Left cardiac atrium (tissue), 4 donors: ENCODE results near the gene RHOT1. TPM values are rescaled to one million over a fixed set of nuclear protein-coding genes. Genes with fewer than 3 reads are reported as not detected.
"Not testable (repeated sequence)": the region's sequence is repeated elsewhere in the genome, so short reads cannot be mapped to it uniquely, and the experiment has no call there.

ENCODE experiments used
- ATAC-seq, 2 donors: fragments of 200-7000 bp; cut with Tn5 transposase; one replicate each; pipeline ENCODE4 v1.9.1; 2020; ENCODE audit warnings: mild to moderate bottlenecking in 2 of 2, moderate library complexity in 2 of 2
- DNase-seq: peaks from one replicate; pipeline ENCODE4 v3.0.0-alpha.2; 2020
- intact Hi-C, 2 donors: fragments of 100-400 bp; cut with DNase I; formaldehyde crosslinking; loops; one replicate each; pipeline versions ENCODE4 v1.14.1 to v1.15.1; 2022 to 2023
- total RNA-seq, 2 donors: library from RNA; stranded (reverse); fragmentation: NEBNext Ultra II Directional; extraction: Animal tissue kit (Norgen Biotek cat#: 25700); gene quantifications; one replicate each; pipeline ENCODE4 v1.2.1, GENCODE V29; 2021
- donor health status: DM: no; HTN: yes; CAD: no.
- donor health status: DM: no; HTN: yes; CAD: no; lungs with severe emphysema.
- donor health status: DM: yes; HTN: yes; CAD: no.
- donor health status: Dilated cardiomyopathy.

RHOT1 gene
- total RNA-seq, 2 donors from 2014 or later = 47.2 to 48.9 TPM

GRCh38 chr17:32120141-32120540 lies 22.2 kb upstream of the RHOT1 start:
- intact Hi-C loops = no loop called here
- DNase-seq (no peak), ATAC-seq (no peak)

GRCh38 chr17:32120716-32121115 lies 21.6 kb upstream of the RHOT1 start:
- intact Hi-C loops = no loop called here
- DNase-seq (no peak), ATAC-seq (no peak)

GRCh38 chr17:32123782-32124181 lies 18.5 kb upstream of the RHOT1 start:
- DNase-seq = no peak
- intact Hi-C loops = no loop called here
- no peak for ATAC-seq

GRCh38 chr17:32124985-32125847 lies 17.1 kb upstream of the RHOT1 start:
- intact Hi-C loops = no loop called here
- ATAC-seq = no peak
- no peak for DNase-seq

GRCh38 chr17:32125848-32126153 lies 16.5 kb upstream of the RHOT1 start:
- DNase-seq = no peak
- intact Hi-C loops = no loop called here
- no peak for ATAC-seq

- ATAC-seq (no peak), DNase-seq (no peak)
- intact Hi-C loops = no loop called here
These were observed 16.0 kb upstream of the RHOT1 start for GRCh38 chr17:32126325-32126724.

- intact Hi-C loops = no loop called here
- no peak for DNase-seq
- no peak for ATAC-seq
These were observed 15.6 kb upstream of the RHOT1 start for GRCh38 chr17:32126746-32127145.

GRCh38 chr17:32127158-32127897 lies 15.0 kb upstream of the RHOT1 start:
- DNase-seq (peak; percentile 92), ATAC-seq (peak; percentile 96 to 98)
- intact Hi-C loops = no loop called here

- DNase-seq, intact Hi-C loops, ATAC-seq: not testable (repeated sequence)
These were observed 13.8 kb upstream of the RHOT1 start for GRCh38 chr17:32128470-32128869.

GRCh38 chr17:32135497-32136117 lies 6.7 kb upstream of the RHOT1 start:
- peak; percentile 42 for DNase-seq
- intact Hi-C loops = loop anchor here in 1 of 2 donors (5.0 kb wide), 1 partner anchor 128 kb away; the partner anchor contains the start of gene LRRC37B
- not testable (repeated sequence) for ATAC-seq

- intact Hi-C loops = loop anchor here in 1 of 2 donors (5.0 kb wide), 1 partner anchor 130 kb away; the partner anchor contains the start of gene LRRC37B
- no peak for ATAC-seq
- no peak for DNase-seq
These were observed 5.4 kb upstream of the RHOT1 start for GRCh38 chr17:32136856-32137255.

GRCh38 chr17:32139504-32139903 lies 2.8 kb upstream of the RHOT1 start:
- intact Hi-C loops = loop anchor here in 1 of 2 donors (5.0 kb wide), 1 partner anchor 132 kb away; the partner anchor contains the start of gene LRRC37B
- not testable (repeated sequence) for ATAC-seq, DNase-seq

- DNase-seq = no peak
- intact Hi-C loops = no loop called here
- peak; percentile 53 to 70 for ATAC-seq
These were observed 1.0 kb upstream of the RHOT1 start for GRCh38 chr17:32141258-32141657.

- peak; percentile 1 for ATAC-seq
- intact Hi-C loops = no loop called here
- DNase-seq = no peak
These were observed 644 bp upstream of the RHOT1 start for GRCh38 chr17:32141679-32142037.

GRCh38 chr17:32142857-32143526 lies 690 bp downstream of the RHOT1 start:
- ATAC-seq = peak; percentile 28 to 44
- peak; percentile 66 for DNase-seq

GRCh38 chr17:32143527-32143870 lies 1.2 kb downstream of the RHOT1 start:
- intact Hi-C loops = no loop called here
- ATAC-seq = no peak

More at GRCh38 chr17:32142857-32143526, 690 bp downstream of the RHOT1 start:
- intact Hi-C loops = no loop called here

GRCh38 chr17:32144442-32144841 lies 2.1 kb downstream of the RHOT1 start:
- intact Hi-C loops, DNase-seq, ATAC-seq: not testable (repeated sequence)

More at GRCh38 chr17:32143527-32143870, 1.2 kb downstream of the RHOT1 start:
- no peak for DNase-seq

GRCh38 chr17:32148351-32148750 lies 6.0 kb downstream of the RHOT1 start:
- no peak for DNase-seq
- intact Hi-C loops = no loop called here
- ATAC-seq = no peak

- intact Hi-C loops = no loop called here
- ATAC-seq (no peak), DNase-seq (no peak)
These were observed 8.1 kb downstream of the RHOT1 start for GRCh38 chr17:32150358-32150757.
